ENCODE data around the gene SRGAP2C.
"Not testable (repeated sequence)": the region's sequence is repeated elsewhere in the genome, so short reads cannot be mapped to it uniquely, and the experiment has no call there.

Gene SRGAP2C

DNA sequence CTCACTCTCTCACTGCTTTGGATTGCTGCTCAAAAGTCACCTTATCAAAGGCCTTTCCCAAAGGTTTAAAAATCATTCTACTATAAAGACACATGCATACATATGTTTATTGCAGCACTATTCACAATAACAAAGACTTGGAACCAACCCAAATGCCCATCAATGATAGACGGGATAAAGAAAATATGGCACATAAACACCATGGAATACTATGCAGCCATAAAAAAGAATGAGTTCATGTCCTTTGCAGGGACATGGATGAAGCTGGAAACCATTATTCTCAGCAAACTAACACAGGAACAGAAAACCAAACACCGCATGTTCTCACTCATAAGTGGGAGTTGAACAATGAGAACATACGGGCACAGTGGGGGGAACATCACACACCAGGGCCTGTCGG lies 45.9 kb downstream of the SRGAP2C start:
- not testable (repeated sequence) for DNase-seq

DNA sequence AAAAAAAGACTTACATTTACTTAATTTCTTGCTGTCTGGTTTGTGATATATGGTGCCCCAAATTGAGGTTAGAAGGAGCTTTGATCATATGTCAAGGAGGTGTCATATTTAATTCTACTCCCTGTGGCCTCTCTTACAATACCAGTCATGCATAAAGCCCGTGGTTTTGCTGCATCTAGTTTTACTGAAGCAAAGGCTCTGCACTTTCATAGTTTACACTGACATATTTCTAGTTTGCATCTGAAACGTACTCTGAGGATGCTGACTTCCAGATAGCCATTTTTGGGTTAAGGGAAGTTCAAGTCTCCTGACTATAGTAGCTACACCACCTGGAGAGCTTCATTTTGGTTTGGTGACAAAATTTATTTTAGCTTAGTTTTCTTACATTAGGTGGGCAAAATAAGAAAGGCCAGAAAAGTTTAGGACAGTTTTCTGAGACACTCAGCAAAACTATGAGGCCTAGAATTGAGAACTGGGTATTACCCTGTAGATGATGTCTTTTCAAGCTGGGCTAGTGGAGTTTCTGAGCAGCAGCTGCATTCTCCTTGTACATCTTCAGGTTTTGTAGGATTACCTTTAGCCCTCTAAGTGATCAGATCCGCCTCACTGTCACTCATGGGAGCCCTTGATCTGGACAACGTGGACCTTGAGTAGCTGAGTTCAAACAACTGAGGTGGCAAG lies 47.8 kb downstream of the SRGAP2C start:
- not testable (repeated sequence) for DNase-seq

DNA sequence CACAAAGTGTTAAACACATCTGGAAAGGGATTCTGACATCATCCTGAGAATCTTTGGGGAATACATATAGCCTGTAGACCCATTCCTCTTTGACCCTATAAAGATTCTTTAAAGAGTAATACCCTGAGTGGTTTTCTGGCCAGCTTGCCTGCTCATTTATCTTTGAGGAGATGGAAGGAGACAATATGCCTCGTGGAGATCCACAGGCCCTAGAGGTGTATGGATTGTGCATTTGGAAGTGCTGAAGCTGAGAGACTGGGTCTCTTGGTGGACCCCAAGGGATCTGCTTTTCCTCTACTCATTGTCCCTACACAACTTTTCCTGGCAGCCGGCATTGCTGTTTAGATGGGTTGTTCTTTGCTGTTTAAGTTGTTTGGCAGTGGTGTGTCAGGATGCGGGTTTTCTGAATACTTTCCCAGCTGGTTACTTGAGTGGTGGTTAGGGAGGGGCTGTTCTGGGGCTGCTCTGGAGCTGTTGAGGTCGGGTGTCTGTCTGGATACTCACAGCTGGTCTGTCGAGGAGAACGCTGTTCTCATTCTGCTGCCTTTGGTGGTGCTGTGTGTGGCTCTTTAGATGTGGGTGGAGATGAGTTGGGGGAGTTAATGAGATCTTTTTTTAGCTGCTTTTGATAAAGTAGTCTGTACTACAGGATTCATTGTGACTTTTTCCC lies 49.5 kb downstream of the SRGAP2C start:
- not testable (repeated sequence) for DNase-seq

DNA sequence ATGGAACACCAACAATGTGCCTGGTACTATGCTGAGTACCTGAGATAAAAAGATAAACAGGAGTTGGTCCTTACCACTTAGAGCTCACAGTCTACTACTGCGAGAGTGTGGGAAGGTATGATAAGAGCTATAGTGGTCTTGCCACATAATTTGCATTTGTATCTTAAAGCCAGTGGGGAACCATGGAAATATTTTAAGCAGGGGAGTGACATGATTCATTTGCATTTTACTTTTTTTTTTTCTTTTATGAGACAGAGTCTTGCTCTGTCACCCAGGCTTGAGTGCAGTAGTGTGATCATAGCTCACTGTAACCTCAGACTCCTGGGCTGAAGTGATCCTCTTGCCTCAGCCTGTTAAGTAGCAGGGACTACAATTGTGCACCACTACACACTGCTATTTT lies 53.6 kb downstream of the SRGAP2C start:
- not testable (repeated sequence) for DNase-seq

DNA sequence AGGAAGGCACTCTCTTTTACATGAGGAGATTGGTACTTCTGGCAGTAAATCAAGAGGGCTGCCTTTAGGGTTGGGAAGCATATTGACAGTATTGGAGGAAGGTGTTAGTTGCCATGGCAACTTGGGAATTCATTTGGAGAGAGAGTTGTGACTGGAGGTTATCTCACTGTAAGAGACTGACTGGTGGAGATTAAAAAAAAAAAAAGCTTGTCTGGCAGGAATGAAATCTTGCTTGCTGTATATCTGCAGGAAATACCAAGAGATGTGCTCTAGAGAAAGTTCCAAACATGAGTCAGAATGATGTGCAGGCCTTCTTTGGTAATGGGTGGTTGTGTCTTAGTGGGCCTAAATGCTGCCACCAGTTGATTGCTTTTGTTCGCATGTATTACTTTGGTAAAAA lies 59.1 kb downstream of the SRGAP2C start:
- DNase-seq = not testable (repeated sequence)

DNA sequence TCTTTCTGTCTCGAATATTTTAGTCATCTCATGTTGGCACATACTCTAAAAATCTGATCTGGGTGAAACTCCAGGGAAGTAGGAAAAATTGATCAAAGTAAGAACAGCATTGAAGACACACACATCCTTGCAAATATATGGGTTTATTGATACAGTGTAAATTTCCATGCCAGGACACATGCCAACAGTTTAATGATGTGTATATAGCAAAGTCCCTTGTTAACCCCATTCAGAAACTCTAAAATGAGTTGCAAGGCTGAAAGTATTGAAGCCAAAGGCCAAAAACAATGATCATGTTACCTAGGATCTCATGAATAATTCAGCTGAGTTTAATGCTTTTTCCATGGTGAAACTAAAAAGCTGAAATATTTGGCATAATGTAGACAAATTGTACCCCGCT lies 61.6 kb downstream of the SRGAP2C start:
- DNase-seq = not testable (repeated sequence)

DNA sequence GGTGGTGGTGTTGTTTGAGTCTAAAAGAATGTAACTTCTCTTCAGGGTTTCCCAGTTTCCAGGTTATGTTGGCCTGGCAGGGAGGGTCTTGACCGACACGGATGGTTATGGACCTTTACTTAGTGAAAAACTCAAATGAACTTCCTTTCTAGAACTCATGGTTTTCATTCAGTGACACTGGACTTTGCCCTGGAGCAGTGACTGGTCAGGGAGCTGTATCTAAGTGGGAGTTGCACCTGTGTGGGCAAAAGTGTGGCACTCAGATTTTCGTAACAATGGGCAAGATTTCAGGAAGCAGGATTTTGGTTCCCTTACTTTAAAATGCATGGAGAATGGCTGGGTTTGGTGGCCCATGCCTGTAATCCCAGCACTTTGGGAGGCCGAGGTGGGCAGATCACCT lies 67.9 kb downstream of the SRGAP2C start:
- not testable (repeated sequence) for DNase-seq

DNA sequence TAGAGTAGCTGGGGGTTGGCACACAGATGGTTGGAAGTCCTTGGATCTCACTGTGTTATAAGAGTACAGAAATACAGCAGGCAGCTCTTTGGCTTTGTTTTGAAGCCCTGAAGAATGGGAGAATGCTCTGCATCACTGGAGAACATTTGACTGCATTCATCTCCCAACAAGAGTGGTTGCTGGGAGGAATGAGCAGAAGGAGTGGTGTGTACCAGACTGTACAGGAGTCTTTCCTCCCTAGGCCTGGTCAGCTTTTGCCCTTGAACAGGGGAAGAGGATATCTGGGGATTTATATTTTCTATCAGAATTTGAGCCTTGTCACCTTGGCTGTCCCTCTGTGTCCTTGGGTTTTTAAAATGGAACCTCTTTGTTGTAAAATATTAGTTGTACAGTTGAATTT lies 69.8 kb downstream of the SRGAP2C start:
- not testable (repeated sequence) for DNase-seq

DNA sequence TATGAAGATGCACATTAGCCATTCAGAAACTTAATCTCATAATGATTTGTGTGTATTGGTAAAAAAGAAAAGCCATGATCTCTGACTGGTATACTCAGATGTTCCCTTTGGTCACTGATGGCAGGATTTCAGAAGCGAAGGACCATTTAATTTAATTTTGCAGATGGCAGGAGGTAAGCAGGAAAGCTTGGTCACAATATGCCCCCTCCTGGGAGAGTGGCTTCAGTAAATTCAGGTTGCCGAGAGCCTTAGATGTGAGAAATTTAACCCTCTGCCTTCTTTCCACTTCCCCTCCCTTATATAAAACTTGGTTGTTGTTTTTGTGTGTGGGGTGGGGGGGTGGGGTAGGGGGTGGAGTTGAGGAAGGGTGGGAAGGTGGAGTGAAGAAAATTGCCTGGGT lies 72.9 kb downstream of the SRGAP2C start:
- not testable (repeated sequence) for DNase-seq

DNA sequence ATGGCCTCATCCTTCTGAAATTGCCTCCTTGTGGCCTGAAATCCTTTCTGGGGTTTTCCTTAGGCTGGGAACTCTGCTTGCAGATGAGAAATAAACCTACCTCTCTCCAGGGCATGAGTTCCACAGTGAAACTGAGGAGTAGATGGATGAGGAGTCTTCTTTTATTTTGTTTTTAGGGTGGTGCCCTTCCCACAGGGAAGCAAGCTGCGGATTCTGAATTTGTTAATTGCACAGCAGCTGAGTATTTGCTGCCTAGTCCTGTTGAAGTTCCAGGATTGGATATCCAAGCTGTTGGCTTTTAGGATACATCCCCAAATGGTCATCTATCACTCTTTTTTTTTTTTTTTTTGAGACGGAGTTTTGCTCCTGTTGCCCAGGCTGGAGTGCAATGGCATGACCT lies 73.4 kb downstream of the SRGAP2C start:
- not testable (repeated sequence) for DNase-seq

DNA sequence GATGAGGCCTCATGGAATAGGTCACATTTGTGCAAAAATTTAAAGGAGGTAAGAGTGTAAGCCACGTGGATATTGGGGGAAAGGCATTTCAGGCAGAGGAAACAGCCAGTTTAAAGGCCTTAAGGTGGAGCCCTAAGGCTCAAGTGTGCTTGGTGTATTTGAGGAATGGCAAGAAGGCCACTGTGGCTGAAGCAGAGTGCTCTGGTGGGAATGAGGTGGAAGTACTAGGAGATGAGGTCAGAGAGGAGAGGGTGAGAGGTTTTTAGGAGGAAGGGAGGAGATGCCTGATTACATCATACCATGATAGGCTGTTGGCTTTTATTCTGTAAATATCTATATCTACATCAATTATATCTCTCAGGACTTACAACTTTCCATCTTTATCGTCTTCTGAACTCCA lies 75.4 kb downstream of the SRGAP2C start:
- not testable (repeated sequence) for DNase-seq

DNA sequence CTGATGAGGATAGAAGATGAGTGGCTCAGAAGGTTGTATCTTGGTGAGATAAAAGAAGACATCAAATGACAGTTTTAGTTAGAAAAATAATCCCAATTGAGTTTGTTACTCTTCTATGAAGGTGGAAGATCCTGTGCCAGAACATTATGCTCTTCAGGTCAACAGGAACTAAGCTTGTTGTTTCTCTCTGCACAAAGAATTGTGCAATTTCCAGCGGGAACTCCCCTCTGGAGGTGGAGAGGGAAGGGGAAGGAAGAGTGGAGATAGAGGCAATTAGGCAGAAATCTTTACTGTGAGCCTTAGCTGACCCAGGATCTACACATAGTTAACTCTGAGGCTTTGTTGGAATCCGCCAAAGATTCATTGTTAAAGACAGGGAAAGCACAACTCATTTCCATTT lies 77.4 kb downstream of the SRGAP2C start:
- not testable (repeated sequence) for DNase-seq

DNA sequence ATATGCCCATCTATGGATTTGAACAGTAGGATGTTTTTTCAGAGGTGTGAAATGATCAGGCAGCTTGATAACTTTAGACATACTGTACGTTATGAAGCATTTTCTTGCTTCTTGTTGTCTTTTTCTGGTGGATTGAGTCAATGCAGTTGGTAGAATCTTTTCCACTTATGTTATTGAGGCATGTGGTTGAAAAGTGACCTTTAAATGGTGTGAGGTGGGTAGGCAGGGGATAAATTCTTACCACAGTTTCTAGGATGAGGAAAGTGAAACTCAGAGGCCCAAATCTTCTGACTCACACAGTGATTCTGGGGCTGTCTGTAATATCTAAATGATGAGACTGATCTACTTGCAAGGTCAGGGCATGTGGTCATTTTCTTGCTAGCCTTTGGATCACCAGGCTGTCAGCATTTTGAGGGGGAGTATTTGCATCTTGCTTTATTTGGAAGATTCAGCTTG lies 79.0 kb downstream of the SRGAP2C start:
- DNase-seq = peak; percentile 51

DNA sequence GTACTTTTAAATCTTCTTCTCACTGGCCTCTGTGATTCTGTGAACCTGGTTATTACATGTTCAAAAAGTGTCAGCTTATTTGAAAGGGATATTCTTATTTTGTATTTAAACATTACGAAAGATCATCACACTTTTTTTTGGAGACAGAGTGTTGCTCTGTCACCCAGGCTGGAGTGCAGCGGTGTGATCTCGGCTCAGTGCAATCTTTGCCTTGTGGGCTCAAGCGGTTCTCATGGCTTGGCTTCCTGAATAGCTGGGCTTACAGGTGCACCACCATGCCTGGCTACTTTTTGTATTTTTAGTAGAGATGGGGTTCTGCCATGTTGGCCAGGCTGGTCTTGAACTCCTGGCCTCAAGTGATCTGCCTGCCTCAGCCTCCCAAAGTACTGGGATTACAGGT lies 82.3 kb downstream of the SRGAP2C start:
- DNase-seq = not testable (repeated sequence)

DNA sequence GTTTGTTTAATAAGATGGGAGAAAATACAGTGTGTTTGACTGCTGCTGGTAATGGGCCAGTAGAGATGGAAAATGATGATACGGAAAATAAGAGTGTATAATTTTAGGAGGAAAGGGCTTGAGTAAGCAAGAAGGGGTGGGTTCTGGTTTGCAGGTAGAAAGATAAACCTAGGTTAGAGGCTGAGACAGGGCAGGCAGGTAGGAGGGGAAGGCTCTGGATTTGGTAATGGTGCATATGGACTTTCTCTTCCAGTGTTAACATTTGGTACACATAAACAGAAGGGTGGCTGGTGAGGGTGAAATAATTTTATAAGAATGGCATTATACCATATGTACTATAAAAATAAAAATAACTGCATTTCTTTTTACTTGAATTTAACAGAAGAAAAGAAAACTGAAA lies 84.5 kb downstream of the SRGAP2C start:
- not testable (repeated sequence) for DNase-seq

DNA sequence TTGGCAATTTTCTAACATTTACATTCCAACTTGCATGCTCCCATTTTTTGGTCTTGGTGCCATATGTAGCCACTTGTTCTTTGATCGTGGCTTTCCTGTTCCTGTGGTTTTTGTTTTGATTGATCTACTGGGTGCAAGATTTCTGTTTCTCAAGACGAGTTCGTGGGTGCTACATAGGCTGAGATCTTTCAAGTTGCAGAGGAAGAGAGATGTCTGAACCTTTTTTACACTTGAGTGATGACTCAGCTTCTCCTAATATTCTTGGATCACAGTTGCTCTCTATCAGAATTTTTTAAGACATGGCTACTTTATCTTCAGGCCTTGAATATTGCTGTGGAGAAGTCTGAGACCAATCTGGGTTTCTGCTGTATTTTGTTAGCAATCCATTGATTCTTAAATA lies 85.2 kb downstream of the SRGAP2C start:
- not testable (repeated sequence) for DNase-seq

DNA sequence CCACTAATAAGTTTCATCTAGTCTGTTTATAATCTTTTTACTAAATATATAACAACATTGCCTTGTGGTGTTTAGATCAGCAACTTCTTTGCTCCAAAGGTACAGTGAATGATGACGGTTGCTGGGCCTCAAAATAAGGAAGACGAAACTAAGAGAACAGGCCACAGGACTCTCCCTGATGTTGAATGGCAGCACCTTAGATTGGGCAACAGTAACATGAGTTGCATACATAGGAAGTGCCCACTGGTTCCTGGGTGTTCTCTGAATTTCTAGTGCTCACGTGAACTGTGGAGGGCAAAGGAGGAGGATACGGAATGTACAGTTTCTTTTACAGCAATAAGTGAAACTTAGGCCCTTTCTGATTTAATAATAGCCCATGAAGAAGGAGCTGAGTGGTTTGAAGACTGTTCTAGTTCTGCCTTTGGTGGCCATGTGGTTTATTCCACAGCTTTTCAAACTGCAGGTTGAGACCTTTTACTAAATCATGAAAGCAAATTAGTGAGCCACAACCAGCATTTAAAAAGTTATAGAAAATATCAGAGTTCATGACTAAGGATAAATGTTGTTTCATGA lies 86.5 kb downstream of the SRGAP2C start:
- not testable (repeated sequence) for DNase-seq

DNA sequence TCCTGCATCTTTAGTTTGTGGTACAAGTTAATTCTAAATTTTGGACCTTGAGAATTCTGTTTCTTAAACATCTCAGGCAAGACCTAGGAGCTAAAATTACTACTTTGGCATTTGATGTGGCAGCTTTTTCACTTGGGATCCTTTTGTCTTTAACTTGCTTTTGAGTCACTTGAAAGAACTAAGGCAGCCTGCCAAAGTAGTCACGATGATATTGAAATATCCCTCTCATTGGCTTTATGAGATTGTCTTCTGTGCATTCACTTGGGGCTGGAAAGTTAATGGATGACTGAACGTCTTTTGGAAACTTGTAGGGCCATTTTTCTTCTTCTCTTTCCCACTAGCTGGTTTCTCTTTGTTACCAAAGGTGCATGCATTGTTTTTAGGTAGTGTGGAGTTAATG lies 90.7 kb downstream of the SRGAP2C start:
- not testable (repeated sequence) for DNase-seq

DNA sequence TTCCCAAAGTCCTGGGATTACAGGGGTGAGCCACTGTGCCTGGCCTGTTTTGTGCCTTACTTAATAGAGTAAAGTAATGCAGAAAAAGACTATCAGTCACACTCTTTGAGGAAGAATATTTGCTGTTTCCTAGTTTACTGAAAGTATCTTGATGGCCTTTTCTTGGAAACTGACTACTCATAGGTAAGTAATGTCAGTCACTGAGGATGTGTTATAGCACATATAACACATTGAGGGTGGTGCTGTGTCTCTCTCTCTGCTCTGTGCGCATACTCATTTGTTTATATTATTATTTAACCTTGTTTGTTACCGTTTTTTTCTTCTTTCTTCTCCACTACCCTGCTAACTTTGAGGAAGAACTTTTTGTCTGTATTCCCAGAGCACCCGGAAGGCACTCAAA lies 93.4 kb downstream of the SRGAP2C start:
- DNase-seq = not testable (repeated sequence)

DNA sequence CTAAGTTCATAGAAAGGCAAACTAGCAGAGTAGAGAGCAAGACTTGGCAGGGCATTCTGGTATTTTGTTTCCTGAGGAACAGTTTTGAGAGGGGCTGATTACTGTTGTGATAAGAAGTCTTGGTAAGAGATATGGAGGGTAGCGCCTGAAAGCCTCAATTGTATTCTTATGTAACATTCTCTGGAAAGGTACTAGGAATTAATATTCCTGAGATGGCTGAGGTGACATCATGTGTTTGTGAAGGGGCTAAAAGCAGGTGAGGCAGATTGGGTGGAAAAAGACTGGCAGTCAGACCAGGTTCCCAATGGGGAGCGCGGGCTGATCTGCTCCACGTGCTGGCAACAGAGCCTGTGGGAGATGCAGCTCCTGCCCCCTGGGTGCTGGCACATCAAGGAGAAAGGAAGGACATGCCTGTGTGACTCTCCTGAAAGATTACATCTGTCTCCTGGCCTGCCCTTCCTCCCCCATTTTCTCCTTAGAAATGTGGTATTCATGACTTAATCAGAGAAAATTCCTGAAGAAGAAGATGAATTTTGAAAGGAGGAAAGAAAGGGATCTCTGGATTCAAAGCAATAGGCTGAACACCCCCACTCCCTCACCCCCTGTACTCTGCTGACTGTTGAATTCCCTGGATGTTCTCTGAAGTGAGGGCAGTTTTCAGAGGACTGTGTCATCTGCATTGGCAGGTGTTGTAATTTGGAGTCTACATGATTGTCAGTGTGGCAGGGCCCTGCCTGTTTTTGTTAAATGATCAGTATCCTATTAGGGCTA lies 94.2 kb downstream of the SRGAP2C start:
- not testable (repeated sequence) for DNase-seq

DNA sequence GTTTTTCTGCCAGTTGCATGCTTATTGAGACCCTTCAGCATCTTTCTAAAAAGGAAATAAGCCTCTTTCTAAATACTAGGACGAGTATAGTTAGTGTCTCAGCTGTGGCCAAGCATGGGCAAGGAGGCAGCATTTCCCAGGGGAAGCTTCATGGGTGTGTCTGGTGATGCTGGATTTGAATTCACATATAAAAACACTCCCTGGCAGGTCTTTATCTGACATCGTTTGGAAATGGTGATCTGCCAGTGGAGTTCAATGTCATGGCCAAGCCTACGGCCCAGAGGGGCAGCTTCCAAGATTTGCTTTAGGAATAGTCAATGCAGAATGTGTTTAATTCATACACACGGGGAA lies 94.7 kb downstream of the SRGAP2C start:
- DNase-seq = not testable (repeated sequence)

DNA sequence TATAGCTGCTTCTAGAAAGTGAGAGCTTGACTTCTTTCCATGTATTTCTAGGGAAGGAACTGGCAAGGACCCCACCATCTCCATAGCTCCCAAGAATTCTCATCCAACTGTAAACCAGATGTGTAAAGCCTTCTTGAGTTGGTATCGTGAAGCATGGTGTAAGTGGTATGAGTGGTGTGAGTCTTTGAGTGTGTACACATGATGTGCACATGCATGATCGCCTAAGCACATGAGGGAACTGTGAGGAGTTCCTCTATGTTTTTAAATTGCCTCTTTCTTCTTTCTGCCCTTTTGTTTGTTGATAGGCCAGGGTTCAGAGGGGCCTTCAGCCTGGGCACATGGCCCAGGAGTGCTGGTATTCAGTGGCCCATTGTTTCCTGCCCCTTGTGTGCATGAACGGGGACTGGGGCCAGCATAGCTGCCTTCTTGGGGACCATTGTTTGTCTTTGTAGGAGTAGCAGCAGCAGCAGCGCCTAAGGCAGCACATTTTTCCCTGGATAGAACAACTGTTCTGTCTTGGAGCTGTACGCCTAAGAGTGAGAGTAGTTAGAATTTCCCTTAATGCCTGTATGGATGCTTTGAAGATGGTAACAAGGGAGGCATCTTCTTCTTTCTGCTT lies 96.0 kb downstream of the SRGAP2C start:
- not testable (repeated sequence) for DNase-seq

DNA sequence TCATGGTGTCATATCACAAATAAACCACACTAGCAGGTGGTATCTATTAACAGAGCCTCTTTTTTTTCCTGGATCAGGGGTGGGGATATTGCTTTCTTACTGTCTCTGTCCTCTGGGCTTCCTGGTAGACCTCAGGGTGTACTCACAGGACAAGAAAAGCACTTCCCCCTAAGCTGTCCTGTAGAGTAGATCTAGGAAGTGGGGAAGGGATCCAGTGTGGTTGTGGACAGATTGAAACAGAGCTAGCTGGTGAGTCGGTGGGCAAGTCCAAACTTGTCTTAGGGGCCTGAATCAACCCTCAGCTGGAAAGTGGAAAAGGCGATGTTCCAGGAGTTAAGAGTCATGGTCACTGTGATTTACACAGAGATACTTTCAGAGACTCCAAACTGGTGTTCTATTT lies 96.7 kb downstream of the SRGAP2C start:
- DNase-seq = not testable (repeated sequence)

Data from kidney glomerular epithelial cell (primary cell).